GM12878 (cell line): Measurements from ENCODE around the gene LRRC4. TPM values are rescaled to one million over a fixed set of nuclear protein-coding genes. Genes with fewer than 3 reads are reported as not detected.

Experiments used
- ATAC-seq: fragments of 200-7000 bp; cut with Tn5 transposase; 3 replicates; pipeline ENCODE4 v1.9.1; 2020; ENCODE audit warnings: mild to moderate bottlenecking, moderate library complexity
- BruUV-seq: library from RNA; stranded (reverse); fragments of 400-500 nt; replicated peaks from 2 replicates; lab custom pipeline; 2021; lab: Mats Ljungman, UMichigan
- CTCF ChIA-PET: fragments of 300-600 bp; sonication (Branson Sonifier 250); formaldehyde crosslinking; extraction: SDS; loops from one replicate; lab custom pipeline; 2021; ENCODE audit warnings: inconsistent platforms; lab: Yijun Ruan, JAX
- POLR2A ChIA-PET: fragments of 350-600 bp; formaldehyde crosslinking; extraction: SDS; loops from one replicate; lab custom pipeline; 2021; ENCODE audit warnings: inconsistent platforms; lab: Charles Lee
- RAD21 ChIA-PET: fragments of 300-600 bp; sonication (Branson Sonifier 250); formaldehyde crosslinking; loops from one replicate; lab custom pipeline; 2023; ENCODE audit warnings: antibody characterized with exemption; ENCODE audit not compliant: unreplicated experiment; lab: Charles Lee
- SMC1A ChIA-PET: fragments of 300-600 bp; sonication (Branson Sonifier 250); formaldehyde crosslinking; loops from one replicate; lab custom pipeline; 2023; ENCODE audit not compliant: unreplicated experiment, uncharacterized antibody; lab: Charles Lee
- DNase-seq: peaks from one replicate; pipeline ENCODE4 v3.0.0-alpha.2; 2011; ENCODE audit warnings: low read depth, low spot score
- FAIRE-seq: peaks from 3 replicates; lab custom pipeline; 2011; peaks lifted over from hg19 to GRCh38; lab: Jason Lieb, UNC
- H2AFZ ChIP-seq: 2 replicates; pipeline ENCODE4 v1.6.0; 2011; ENCODE audit warnings: low read depth, low read length, control low read depth; ENCODE audit not compliant: control insufficient read depth
- H3K27ac ChIP-seq: 2 replicates; pipeline ENCODE4 v1.5.1; 2011; ENCODE audit warnings: control low read depth; ENCODE audit not compliant: control insufficient read depth, insufficient read depth
- H3K27me3 ChIP-seq, 2 experiments: replicated peaks in 1 of 2; 2 replicates each; pipeline versions ENCODE4 v1.6.0 to v1.6.1; 2011; ENCODE audit warnings: low read length in 1 of 2; ENCODE audit not compliant: control insufficient read depth in 2 of 2, insufficient read depth in 2 of 2
- H3K36me3 ChIP-seq, 2 experiments: 2 replicates each; pipeline ENCODE4 v1.5.1; 2011; ENCODE audit warnings: low read length in 1 of 2; ENCODE audit not compliant: control insufficient read depth in 2 of 2, insufficient read depth in 2 of 2
- H3K4me1 ChIP-seq: 2 replicates; pipeline ENCODE4 v1.6.1; 2011; ENCODE audit warnings: mild to moderate bottlenecking, low read length, moderate library complexity, mixed read lengths; ENCODE audit not compliant: control insufficient read depth, insufficient read depth
- H3K4me2 ChIP-seq: 2 replicates; pipeline ENCODE4 v1.6.0; 2011; ENCODE audit warnings: control low read depth; ENCODE audit not compliant: control insufficient read depth, insufficient read depth
- H3K4me3 ChIP-seq: fragments of 200-600 bp; sonication (generic); 2 replicates; pipeline ENCODE4 v1.5.1; 2016
- H3K79me2 ChIP-seq: 2 replicates; pipeline ENCODE4 v1.6.0; 2011; ENCODE audit warnings: low read length; ENCODE audit not compliant: control insufficient read depth, insufficient read depth
- H3K9ac ChIP-seq: 2 replicates; pipeline ENCODE4 v1.8.0; 2011; ENCODE audit warnings: low read length, control low read depth, mixed read lengths; ENCODE audit not compliant: control insufficient read depth, insufficient read depth
- H3K9me3 ChIP-seq: replicated peaks from 3 replicates; pipeline ENCODE4 v1.5.1; 2011; ENCODE audit warnings: mild to moderate bottlenecking, low read length; ENCODE audit not compliant: control insufficient read depth, insufficient read depth
- H4K20me1 ChIP-seq: 2 replicates; pipeline ENCODE4 v1.6.0; 2011; ENCODE audit not compliant: control insufficient read depth, insufficient read depth
- BCL11A ChIP-seq: IDR thresholded peaks from 2 replicates; pipeline ENCODE4 v1.6.1; 2011; ENCODE audit warnings: low read depth, low read length
- BCLAF1 ChIP-seq: fragments of 450-650 bp; IDR thresholded peaks from 2 replicates; pipeline ENCODE4 v1.6.1; 2017; ENCODE audit warnings: antibody characterized with exemption, mild to moderate bottlenecking, moderate library complexity
- BHLHE40 ChIP-seq, 2 experiments: fragments of 450-650 bp in 1 of 2; IDR thresholded peaks; 2 replicates each; pipeline ENCODE4 v1.6.1; 2011 to 2017; ENCODE audit warnings: low read depth in 2 of 2, borderline replicate concordance in 1 of 2, improper control_type of control experiment in 1 of 2, low read length in 1 of 2, mild to moderate bottlenecking in 1 of 2
- CHD2 ChIP-seq: IDR thresholded peaks from 2 replicates; pipeline ENCODE4 v1.6.1; 2011; ENCODE audit warnings: low read depth, low read length, improper control_type of control experiment, borderline replicate concordance
- CREB1 ChIP-seq: IDR thresholded peaks from 2 replicates; pipeline ENCODE4 v1.6.1; 2012; ENCODE audit warnings: low read depth, mild to moderate bottlenecking, inconsistent platforms
- CREM ChIP-seq: IDR thresholded peaks from 2 replicates; pipeline ENCODE4 v1.6.1; 2014; ENCODE audit warnings: antibody characterized with exemption, low read depth
- FOS ChIP-seq: IDR thresholded peaks from 3 replicates; pipeline ENCODE4 v1.6.1; 2011; ENCODE audit warnings: borderline replicate concordance; ENCODE audit not compliant: insufficient read length; ENCODE audit errors: extremely low read depth
- FOXM1 ChIP-seq: IDR thresholded peaks from 2 replicates; pipeline ENCODE4 v1.6.1; 2012; ENCODE audit warnings: low read depth, mild to moderate bottlenecking, inconsistent platforms, low read length, moderate library complexity
- KAT2A ChIP-seq: conservative IDR thresholded peaks from 2 replicates; pipeline ENCODE4 v1.6.1; 2011; ENCODE audit warnings: low read depth, low read length; ENCODE audit not compliant: control insufficient read depth
- MYB ChIP-seq: fragments of 150-350 bp; IDR thresholded peaks from 2 replicates; pipeline ENCODE4 v1.6.1; 2014; ENCODE audit warnings: mild to moderate bottlenecking, low read depth, low read length, borderline replicate concordance
- POLR2AphosphoS5 ChIP-seq: IDR thresholded peaks from 2 replicates; pipeline ENCODE4 v1.6.1; 2011; ENCODE audit warnings: mild to moderate bottlenecking, low read length, inconsistent platforms
- RBBP5 ChIP-seq: fragments of 200-600 bp; sonication (generic); conservative IDR thresholded peaks from 2 replicates; pipeline ENCODE4 v1.6.1; 2016
- RELB ChIP-seq: fragments of 450-650 bp; IDR thresholded peaks from 2 replicates; pipeline ENCODE4 v1.6.1; 2017; ENCODE audit warnings: low read depth, mild to moderate bottlenecking, moderate library complexity
- SMAD5 ChIP-seq: IDR thresholded peaks from 2 replicates; pipeline ENCODE4 v1.6.1; 2016; ENCODE audit warnings: antibody characterized with exemption, low read depth
- TCF12 ChIP-seq: IDR thresholded peaks from 2 replicates; pipeline ENCODE4 v1.6.1; 2011; ENCODE audit warnings: low read depth, mild to moderate bottlenecking, low read length
- TCF3 ChIP-seq: IDR thresholded peaks from 2 replicates; pipeline ENCODE4 v1.6.1; 2012; ENCODE audit warnings: low read depth, mild to moderate bottlenecking, low read length, borderline replicate concordance; ENCODE audit not compliant: insufficient read depth
- ZNF207 ChIP-seq: fragments of 450-650 bp; IDR thresholded peaks from 2 replicates; pipeline ENCODE4 v1.6.1; 2014; ENCODE audit warnings: antibody characterized with exemption, mild to moderate bottlenecking, borderline replicate concordance
- ZNF384 ChIP-seq: IDR thresholded peaks from 2 replicates; pipeline ENCODE4 v1.6.1; 2012; ENCODE audit warnings: low read depth, mild to moderate bottlenecking, low read length, improper control_type of control experiment, borderline replicate concordance
- WGBS: methylation state at CpG from one replicate; pipeline ENCODE4 v1.1.6; 2016; ENCODE audit warnings: low lambda C conversion rate; ENCODE audit not compliant: insufficient replicate concordance, insufficient coverage; ENCODE audit errors: missing lambda C conversion rate; 5-methylcytosine and 5-hydroxymethylcytosine counted together
- in situ Hi-C: fragments of 300-500 bp; cut with MboI; formaldehyde crosslinking; loops from 9 replicates; pipeline ENCODE4 v1.14.3; 2018; ENCODE audit warnings: mixed read lengths
- intact Hi-C: fragments of 100-400 bp; cut with micrococcal nuclease; formaldehyde crosslinking; loops from one replicate; pipeline ENCODE4 v1.14.2; 2022; ENCODE audit not compliant: unreplicated experiment
- polyA plus RNA-seq, 11 experiments: library from polyadenylated mRNA; depleted of rRNA in 4 of 11; unstranded in 6 of 11; stranded (reverse) in 5 of 11; fragments of >200 nt; fragmentation: Nextera tagmentation in 4 of 11; fragmentation: Illumina TruSeq in 1 of 11; extraction: Ambion mirVana in 4 of 11; extraction: Trizol in 1 of 11; gene quantifications; 1 replicate in 1 of 11; 2 replicates in 10 of 11; pipeline versions ENCODE4 v1.2.1 to v1.2.3, GENCODE V29; 2011 to 2016; ENCODE audit warnings: inconsistent platforms in 2 of 11, missing spikeins in 2 of 11, low read depth in 1 of 11
- total RNA-seq, 4 experiments: library from RNA; depleted of rRNA in 3 of 4; stranded (reverse); fragments of >200 nt in 3 of 4; fragmentation: Illumina TruSeq in 1 of 4; extraction: Trizol in 1 of 4; gene quantifications; 2 replicates each; pipeline versions ENCODE4 v1.2.1 to v1.2.3, GENCODE V29; 2013 to 2021

The LRRC4 gene
- total and polyA plus RNA-seq, 10 of the 15 experiments (the other 5 are each of a cell fraction or from before 2014, with no cell fraction given): 0.06 to 0.85 (median 0.12) TPM; not detected in 4

GRCh38 chr7:128074336-128074735, 43.1 kb upstream of the LRRC4 start:
- Histone ChIP-seq H3K36me3 (peaks cover 29 to 42% of the 10 kb centered on the region in 2 experiments), H3K27ac (no peak overlapping the region), H4K20me1 (no peaks in the 10 kb centered on the region; the same call in 1 of the 2 replicates), H2AFZ (no peak overlapping the region), H3K9me3 (no peaks in the 10 kb centered on the region), H3K79me2 (no peaks in the 10 kb centered on the region), H3K4me3 (no peak overlapping the region), H3K27me3 (no peaks in the 10 kb centered on the region)
- SMC1A ChIA-PET: no interaction called here
- RAD21 ChIA-PET: no interaction called here
- ATAC-seq: no peak
- no TSS peak for BruUV-seq
- in situ Hi-C loops: no loop called here
- DNase-seq: no peak
- no peak for TF ChIP-seq TCF3
- TF ChIP-seq TCF12: no peak
- TF ChIP-seq CHD2: no peak
- no peak for TF ChIP-seq CREM
- TF ChIP-seq ZNF207: no peak
- no peak for TF ChIP-seq FOXM1
- TF ChIP-seq BCL11A: no peak
- no peak for TF ChIP-seq SMAD5
- no peak for TF ChIP-seq FOS
- TF ChIP-seq RBBP5: no peak
- TF ChIP-seq ZNF384: no peak
- no peak for TF ChIP-seq BHLHE40 (IDR thresholded peaks at IDR 0.05; ENCODE audit: borderline replicate concordance in 1 of 2, low read depth in 2 of 2, low read length in 1 of 2)
- no peak for TF ChIP-seq BCLAF1
- TF ChIP-seq POLR2AphosphoS5: no peak
- TF ChIP-seq MYB: no peak
- TF ChIP-seq KAT2A: no peak
- TF ChIP-seq CREB1: no peak
- TF ChIP-seq RELB: no peak
- TF ChIP-seq, all 136 proteins: peak for 0
- FAIRE-seq: no peak
- no peaks in the 10 kb centered on the region for H3K4me1 ChIP-seq
- CTCF ChIA-PET: no interaction called here
- POLR2A ChIA-PET: no interaction called here
- 92% methylated on average over 18 of the region's 19 CpGs for WGBS
- no peak overlapping the region for H3K4me2 ChIP-seq
- no peak overlapping the region for H3K9ac ChIP-seq
- intact Hi-C loops: no loop called here
